NT2/D1 (cell line): Measurements from ENCODE around the gene FAM227B.

Experiments
- YY1 ChIP-seq: IDR thresholded peaks from 2 replicates; pipeline ENCODE4 v1.6.1; 2011; ENCODE audit not compliant: insufficient read length, insufficient read depth
- ZNF274 ChIP-seq: IDR thresholded peaks from 2 replicates; pipeline ENCODE4 v1.6.1; 2011; ENCODE audit warnings: mild to moderate bottlenecking, low read depth, low read length

DNA sequence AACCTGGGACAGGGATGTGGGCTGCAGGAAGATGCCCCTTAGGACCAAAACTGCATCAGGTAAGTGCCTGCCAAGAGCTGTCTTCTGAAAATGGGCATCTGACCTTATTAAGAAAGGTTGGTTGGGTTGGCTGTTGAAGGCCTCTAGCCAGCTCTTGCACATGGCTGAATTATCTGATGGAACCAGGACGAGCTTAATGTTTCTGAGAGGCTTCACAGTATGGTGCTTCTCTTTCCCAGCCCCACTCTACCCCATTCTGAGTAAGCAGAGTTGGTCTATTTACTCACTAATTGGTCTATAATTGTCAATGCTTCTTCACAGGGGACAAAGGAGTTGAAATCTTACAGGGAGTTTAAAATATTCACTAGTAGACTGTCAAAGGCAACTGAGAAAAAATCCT is 48.7 kb upstream of the FAM227B start:
- TF ChIP-seq YY1: no peak
- no peak for TF ChIP-seq ZNF274
